HEK293 (cell line): Measurements from ENCODE around the gene SLC13A3.

Source experiments
- GLIS1 ChIP-seq: fragments of 450-650 bp; formaldehyde crosslinking; IDR thresholded peaks from 2 replicates; pipeline ENCODE4 v1.5.1; 2016; ENCODE audit warnings: missing biosample characterization, missing genetic modification characterization
- GLIS2 ChIP-seq: fragments of 450-650 bp; formaldehyde crosslinking; IDR thresholded peaks from 2 replicates; pipeline ENCODE4 v1.5.1; 2016; ENCODE audit warnings: missing biosample characterization, missing genetic modification characterization
- ZNF10 ChIP-seq: fragments of 450-650 bp; formaldehyde crosslinking; IDR thresholded peaks from 2 replicates; pipeline ENCODE4 v1.5.1; 2017; ENCODE audit warnings: missing biosample characterization, missing genetic modification characterization
- ZNF23 ChIP-seq: fragments of 450-650 bp; formaldehyde crosslinking; IDR thresholded peaks from 2 replicates; pipeline ENCODE4 v1.5.1; 2016; ENCODE audit warnings: missing biosample characterization, missing genetic modification characterization, borderline replicate concordance
- ZNF24 ChIP-seq: fragments of 450-650 bp; formaldehyde crosslinking; IDR thresholded peaks from 2 replicates; pipeline ENCODE4 v1.5.1; 2016; ENCODE audit warnings: missing biosample characterization, missing genetic modification characterization
- ZNF324 ChIP-seq: fragments of 450-650 bp; formaldehyde crosslinking; IDR thresholded peaks from 2 replicates; pipeline ENCODE4 v1.5.1; 2016; ENCODE audit warnings: missing biosample characterization, missing genetic modification characterization
- ZNF837 ChIP-seq: fragments of 450-650 bp; formaldehyde crosslinking; IDR thresholded peaks from 2 replicates; pipeline ENCODE4 v1.5.1; 2016; ENCODE audit warnings: missing biosample characterization, missing genetic modification characterization
- TF ChIP-seq, protein P1 (sequence below): fragments of 450-650 bp; formaldehyde crosslinking; IDR thresholded peaks from 2 replicates; pipeline ENCODE4 v1.5.1; 2016; ENCODE audit warnings: missing biosample characterization, missing genetic modification characterization
- TF ChIP-seq, protein P2 (sequence below): fragments of 450-650 bp; formaldehyde crosslinking; IDR thresholded peaks from 2 replicates; pipeline ENCODE4 v1.5.1; 2016; ENCODE audit warnings: missing biosample characterization, missing genetic modification characterization

DNA sequence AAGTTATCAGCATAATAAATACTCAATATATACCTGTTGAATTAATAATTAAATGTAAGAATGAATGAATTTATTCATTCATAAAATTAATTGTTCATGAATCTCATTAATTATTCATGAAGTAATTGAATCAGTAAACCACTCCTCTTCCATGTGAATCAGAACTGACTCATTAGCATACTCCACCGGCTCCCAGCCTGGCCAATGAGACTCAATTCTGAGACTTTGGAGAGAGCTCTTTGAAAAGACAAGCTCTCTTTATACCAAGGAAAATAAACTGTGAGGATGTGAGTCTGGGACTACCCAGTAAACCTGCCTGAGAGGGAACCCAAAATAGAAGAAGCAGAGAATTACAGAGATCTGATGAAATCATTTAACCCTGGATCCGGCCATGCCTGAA, 49.8 kb upstream of the SLC13A3 start:
- TF ChIP-seq, protein P1, sequence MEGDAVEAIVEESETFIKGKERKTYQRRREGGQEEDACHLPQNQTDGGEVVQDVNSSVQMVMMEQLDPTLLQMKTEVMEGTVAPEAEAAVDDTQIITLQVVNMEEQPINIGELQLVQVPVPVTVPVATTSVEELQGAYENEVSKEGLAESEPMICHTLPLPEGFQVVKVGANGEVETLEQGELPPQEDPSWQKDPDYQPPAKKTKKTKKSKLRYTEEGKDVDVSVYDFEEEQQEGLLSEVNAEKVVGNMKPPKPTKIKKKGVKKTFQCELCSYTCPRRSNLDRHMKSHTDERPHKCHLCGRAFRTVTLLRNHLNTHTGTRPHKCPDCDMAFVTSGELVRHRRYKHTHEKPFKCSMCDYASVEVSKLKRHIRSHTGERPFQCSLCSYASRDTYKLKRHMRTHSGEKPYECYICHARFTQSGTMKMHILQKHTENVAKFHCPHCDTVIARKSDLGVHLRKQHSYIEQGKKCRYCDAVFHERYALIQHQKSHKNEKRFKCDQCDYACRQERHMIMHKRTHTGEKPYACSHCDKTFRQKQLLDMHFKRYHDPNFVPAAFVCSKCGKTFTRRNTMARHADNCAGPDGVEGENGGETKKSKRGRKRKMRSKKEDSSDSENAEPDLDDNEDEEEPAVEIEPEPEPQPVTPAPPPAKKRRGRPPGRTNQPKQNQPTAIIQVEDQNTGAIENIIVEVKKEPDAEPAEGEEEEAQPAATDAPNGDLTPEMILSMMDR, result no peak
- TF ChIP-seq GLIS1 (tag by site-specific recombination) (no peak), GLIS2 (no peak), ZNF23 (no peak), ZNF10 (tag by site-specific recombination) (no peak), ZNF324 (tag by site-specific recombination) (no peak), ZNF837 (tag by site-specific recombination) (no peak), ZNF24 (tag by site-specific recombination) (no peak)
- TF ChIP-seq, protein P2, sequence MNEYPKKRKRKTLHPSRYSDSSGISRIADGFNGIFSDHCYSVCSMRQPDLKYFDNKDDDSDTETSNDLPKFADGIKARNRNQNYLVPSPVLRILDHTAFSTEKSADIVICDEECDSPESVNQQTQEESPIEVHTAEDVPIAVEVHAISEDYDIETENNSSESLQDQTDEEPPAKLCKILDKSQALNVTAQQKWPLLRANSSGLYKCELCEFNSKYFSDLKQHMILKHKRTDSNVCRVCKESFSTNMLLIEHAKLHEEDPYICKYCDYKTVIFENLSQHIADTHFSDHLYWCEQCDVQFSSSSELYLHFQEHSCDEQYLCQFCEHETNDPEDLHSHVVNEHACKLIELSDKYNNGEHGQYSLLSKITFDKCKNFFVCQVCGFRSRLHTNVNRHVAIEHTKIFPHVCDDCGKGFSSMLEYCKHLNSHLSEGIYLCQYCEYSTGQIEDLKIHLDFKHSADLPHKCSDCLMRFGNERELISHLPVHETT, result no peak
